Neural progenitor cell (in vitro differentiated cells): ENCODE measurements around the gene IPO9.

ENCODE experiments used
- EZH2 ChIP-seq: fragments of 200-600 bp; sonication (generic); IDR thresholded peaks from 2 replicates; pipeline ENCODE4 v1.6.1; 2017; ENCODE audit warnings: antibody characterized with exemption, mild to moderate bottlenecking, moderate library complexity
- EZH2phosphoT487 ChIP-seq: fragments of 200-600 bp; sonication (generic); IDR thresholded peaks from 2 replicates; pipeline ENCODE4 v1.6.1; 2017; ENCODE audit warnings: antibody characterized with exemption
- TF ChIP-seq, protein P1 (sequence below): fragments of 200-600 bp; sonication (generic); IDR thresholded peaks from 2 replicates; pipeline ENCODE4 v1.5.1; 2017; ENCODE audit warnings: antibody characterized with exemption, mild to moderate bottlenecking

DNA sequence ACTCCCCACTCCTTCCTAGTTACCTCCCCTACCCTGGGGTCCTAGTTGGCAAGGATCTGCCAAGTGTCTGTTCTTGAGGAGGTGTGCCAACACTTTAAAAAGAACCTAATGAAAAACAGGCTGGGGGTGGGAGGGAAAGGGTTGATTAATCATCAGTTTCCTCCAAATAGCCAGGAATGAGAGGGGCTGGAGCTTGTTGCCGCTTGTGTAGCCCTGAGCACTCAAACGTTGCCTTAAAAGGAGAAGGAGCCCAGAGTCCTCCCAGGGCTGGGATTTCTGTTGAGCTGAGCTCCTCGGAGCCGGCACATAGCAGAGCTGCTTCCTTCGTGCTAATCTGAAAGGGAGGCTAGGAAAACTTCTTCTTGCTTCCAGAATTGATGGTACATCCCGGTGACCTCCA lies 75.6 kb downstream of the IPO9 start:
- TF ChIP-seq EZH2 (no peak), EZH2phosphoT487 (no peak)
- TF ChIP-seq, protein P1, sequence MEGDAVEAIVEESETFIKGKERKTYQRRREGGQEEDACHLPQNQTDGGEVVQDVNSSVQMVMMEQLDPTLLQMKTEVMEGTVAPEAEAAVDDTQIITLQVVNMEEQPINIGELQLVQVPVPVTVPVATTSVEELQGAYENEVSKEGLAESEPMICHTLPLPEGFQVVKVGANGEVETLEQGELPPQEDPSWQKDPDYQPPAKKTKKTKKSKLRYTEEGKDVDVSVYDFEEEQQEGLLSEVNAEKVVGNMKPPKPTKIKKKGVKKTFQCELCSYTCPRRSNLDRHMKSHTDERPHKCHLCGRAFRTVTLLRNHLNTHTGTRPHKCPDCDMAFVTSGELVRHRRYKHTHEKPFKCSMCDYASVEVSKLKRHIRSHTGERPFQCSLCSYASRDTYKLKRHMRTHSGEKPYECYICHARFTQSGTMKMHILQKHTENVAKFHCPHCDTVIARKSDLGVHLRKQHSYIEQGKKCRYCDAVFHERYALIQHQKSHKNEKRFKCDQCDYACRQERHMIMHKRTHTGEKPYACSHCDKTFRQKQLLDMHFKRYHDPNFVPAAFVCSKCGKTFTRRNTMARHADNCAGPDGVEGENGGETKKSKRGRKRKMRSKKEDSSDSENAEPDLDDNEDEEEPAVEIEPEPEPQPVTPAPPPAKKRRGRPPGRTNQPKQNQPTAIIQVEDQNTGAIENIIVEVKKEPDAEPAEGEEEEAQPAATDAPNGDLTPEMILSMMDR = no peak
